ENCODE measurements around the gene OR52B4. TPM values are rescaled to one million over a fixed set of nuclear protein-coding genes. Genes with fewer than 3 reads are reported as not detected.
"Not testable (repeated sequence)": the region's sequence is repeated elsewhere in the genome, so short reads cannot be mapped to it uniquely, and the experiment has no call there.

The OR52B4 gene
- polyA plus RNA-seq (ENCODE audit: insufficient read length in 10 of 10): not detected
- long read RNA-seq, donor 1: 0 reads
- long read RNA-seq, donor 2: 0 reads
- long read RNA-seq, donor 3: 0 reads
- long read RNA-seq, donor 4: 0 reads
- long read RNA-seq, donor 5, partial matches to known transcripts: 0 of 1 reads
- long read RNA-seq, donor 5, other reads (novel, unspliced or antisense): 0 of 1 reads
- long read RNA-seq, donor 6: 0 reads
- long read RNA-seq, donor 7: 0 reads
- long read RNA-seq, donor 8: 0 reads
- long read RNA-seq, donor 9: 0 reads

- DNase-seq: no peak
These were observed at the start of gene OR52B4 for GRCh38 chr11:4368286-4368685. OR52B4 (minus strand) TSS chr11:4368386; CDS start chr11:4368295, 91 bp downstream.

GRCh38 chr11:4416816-4417215, 48.6 kb upstream of the OR52B4 start:
- DNase-seq: no peak

- DNase-seq: no peak
These were observed 48.1 kb upstream of the OR52B4 start for GRCh38 chr11:4416306-4416705.

- DNase-seq: not testable (repeated sequence)
These were observed 38.0 kb upstream of the OR52B4 start for GRCh38 chr11:4406206-4406605.

GRCh38 chr11:4393858-4394223, 25.7 kb upstream of the OR52B4 start:
- DNase-seq: no peak

- DNase-seq: peak; percentile 84 to 95 (median 88)
These were observed 25.1 kb upstream of the OR52B4 start, which contains the start of gene TRIM21 for GRCh38 chr11:4393209-4393857. TRIM21 (minus strand) TSS chr11:4393702; CDS start chr11:4390409, 3,293 bp downstream.

GRCh38 chr11:4388221-4388620, 20.0 kb upstream of the OR52B4 start:
- DNase-seq: no peak

GRCh38 chr11:4385978-4386740, 18.0 kb upstream of the OR52B4 start:
- no peak for DNase-seq

GRCh38 chr11:4381901-4382300, 13.7 kb upstream of the OR52B4 start:
- no peak for DNase-seq

GRCh38 chr11:4375431-4376140, 7.4 kb upstream of the OR52B4 start:
- no peak for DNase-seq

- no peak for DNase-seq
These were observed 2.0 kb upstream of the OR52B4 start for GRCh38 chr11:4370166-4370565.

- not testable (repeated sequence) for DNase-seq
These were observed 20.0 kb downstream of the OR52B4 start for GRCh38 chr11:4348142-4348541.

GRCh38 chr11:4345366-4345765, 22.8 kb downstream of the OR52B4 start:
- DNase-seq: not testable (repeated sequence)

- not testable (repeated sequence) for DNase-seq
These were observed 33.8 kb downstream of the OR52B4 start for GRCh38 chr11:4334356-4334755.

Other genes with a start within 250 kb of the OR52B4 start
- gene TRIM21, start 25.3 kb upstream of the OR52B4 start, polyA plus RNA-seq (ENCODE audit: insufficient read length in 10 of 10): 10 to 100 TPM in 3 of 10 donors, 1 to 10 TPM in 7; 7.5 to 11.0 (median 9.6) TPM
- gene OR52K2, start 80.9 kb upstream of the OR52B4 start, polyA plus RNA-seq (ENCODE audit: insufficient read length in 10 of 10): not detected
- under 1 TPM; 0.07 to 0.65 (median 0.12) TPM for gene OR52K1, start 114.3 kb upstream of the OR52B4 start, polyA plus RNA-seq (ENCODE audit: insufficient read length in 10 of 10)
- gene OR52M1, start 176.8 kb upstream of the OR52B4 start, polyA plus RNA-seq (ENCODE audit: insufficient read length in 10 of 10): not detected
- not detected for gene OR52I2, start 213.4 kb upstream of the OR52B4 start, polyA plus RNA-seq (ENCODE audit: insufficient read length in 10 of 10)
- gene OR52I1, start 225.7 kb upstream of the OR52B4 start, polyA plus RNA-seq (ENCODE audit: insufficient read length in 10 of 10): under 1 TPM in 2 of 10 donors, not detected in 8; 0.04 to 0.08 TPM
- 10 to 100 TPM in 1 of 10 donors, 1 to 10 TPM in 9; 5.7 to 10.1 (median 8.3) TPM for gene TRIM68, start 239.8 kb upstream of the OR52B4 start, polyA plus RNA-seq (ENCODE audit: insufficient read length in 10 of 10)